Mesodermal cell (in vitro differentiated cells): Measurements from ENCODE around the gene FBRSL1.
"Not testable (repeated sequence)": the region's sequence is repeated elsewhere in the genome, so short reads cannot be mapped to it uniquely, and the experiment has no call there.

ENCODE experiments used
- H3K27ac ChIP-seq: 2 replicates; pipeline ENCODE4 v1.7.0; 2013; ENCODE audit warnings: mild to moderate bottlenecking, low read depth, low read length, moderate library complexity; ENCODE audit not compliant: severe bottlenecking
- H3K36me3 ChIP-seq: 2 replicates; pipeline ENCODE4 v1.7.1; 2013; ENCODE audit warnings: mild to moderate bottlenecking, low read length, moderate library complexity; ENCODE audit not compliant: control insufficient read depth, insufficient read depth
- H3K4me1 ChIP-seq: one replicate; pipeline ENCODE4 v1.7.1; 2013; ENCODE audit warnings: mild to moderate bottlenecking, low read length; ENCODE audit not compliant: insufficient read depth, control insufficient read depth, poor library complexity, severe bottlenecking
- H3K4me3 ChIP-seq: 2 replicates; pipeline ENCODE4 v1.7.0; 2013; ENCODE audit warnings: low read length, control low read depth, mild to moderate bottlenecking; ENCODE audit not compliant: insufficient read depth, poor library complexity, severe bottlenecking; ENCODE audit errors: extremely low read depth
- H3K9me3 ChIP-seq: 2 replicates; pipeline ENCODE4 v1.7.1; 2013; ENCODE audit warnings: mild to moderate bottlenecking, low read length, moderate library complexity; ENCODE audit not compliant: control insufficient read depth
- WGBS, 2 experiments: methylation state at CpG; one replicate each; pipeline ENCODE4 v1.1.5; 2013; ENCODE audit warnings: missing lambda C conversion rate in 2 of 2; ENCODE audit not compliant: insufficient coverage in 2 of 2; 5-methylcytosine and 5-hydroxymethylcytosine counted together

Gene FBRSL1

GRCh38 chr12:132474237-132474741 lies 15.7 kb upstream of the FBRSL1 start:
- H3K4me1 ChIP-seq: no peaks in the 10 kb centered on the region
- peaks cover 4% of the 10 kb centered on the region for H3K9me3 ChIP-seq
- H3K27ac ChIP-seq: no peak overlapping the region
- 94% methylated on average over 16 to 17 of the region's 35 CpGs for WGBS, 2 experiments
- H3K36me3 ChIP-seq: no peaks in the 10 kb centered on the region
- no peak overlapping the region for H3K4me3 ChIP-seq

GRCh38 chr12:132474799-132475303 lies 15.1 kb upstream of the FBRSL1 start:
- not testable (repeated sequence) for H3K4me1 ChIP-seq, H3K4me3 ChIP-seq, H3K36me3 ChIP-seq, H3K9me3 ChIP-seq, H3K27ac ChIP-seq
- WGBS, 2 experiments: no CpG with 5 or more reads among the region's 56 CpGs

- Histone ChIP-seq H3K4me1 (no peaks in the 10 kb centered on the region), H3K27ac (no peak overlapping the region), H3K36me3 (no peaks in the 10 kb centered on the region), H3K9me3 (peaks cover 4% of the 10 kb centered on the region), H3K4me3 (no peak overlapping the region)
- WGBS, 2 experiments: 94 to 95% methylated on average over 22 to 30 of the region's 47 CpGs
Measured at GRCh38 chr12:132475304-132476037, 14.5 kb upstream of the FBRSL1 start.

GRCh38 chr12:132476038-132476414 lies 13.9 kb upstream of the FBRSL1 start:
- H3K9me3 ChIP-seq: peaks cover 4% of the 10 kb centered on the region
- WGBS, 2 experiments: 90% methylated on average over 25 to 26 of the region's 26 CpGs
- no peak overlapping the region for H3K4me3 ChIP-seq
- no peak overlapping the region for H3K27ac ChIP-seq
- H3K36me3 ChIP-seq: no peaks in the 10 kb centered on the region
- H3K4me1 ChIP-seq: no peaks in the 10 kb centered on the region

GRCh38 chr12:132476421-132476820 lies 13.5 kb upstream of the FBRSL1 start:
- 92 to 94% methylated on average over 13 to 18 of the region's 18 CpGs for WGBS, 2 experiments
- Histone ChIP-seq H3K4me1 (no peaks in the 10 kb centered on the region), H3K4me3 (no peak overlapping the region), H3K9me3 (peaks cover 4% of the 10 kb centered on the region), H3K36me3 (no peaks in the 10 kb centered on the region), H3K27ac (no peak overlapping the region)

GRCh38 chr12:132477017-132477702 lies 12.8 kb upstream of the FBRSL1 start:
- H3K27ac ChIP-seq: no peak overlapping the region
- 84 to 88% methylated on average over 8 to 13 of the region's 14 CpGs for WGBS, 2 experiments
- no peaks in the 10 kb centered on the region for H3K4me1 ChIP-seq
- H3K36me3 ChIP-seq: no peaks in the 10 kb centered on the region
- H3K9me3 ChIP-seq: peaks cover 4% of the 10 kb centered on the region
- H3K4me3 ChIP-seq: no peak overlapping the region

- no peaks in the 10 kb centered on the region for H3K4me1 ChIP-seq
- 76 to 82% methylated on average over 12 to 15 of the region's 19 CpGs for WGBS, 2 experiments
Measured at GRCh38 chr12:132477703-132478432, 12.1 kb upstream of the FBRSL1 start.

GRCh38 chr12:132478433-132478803 lies 11.5 kb upstream of the FBRSL1 start:
- H3K4me3 ChIP-seq: no peak overlapping the region
- H3K9me3 ChIP-seq: peaks cover 4% of the 10 kb centered on the region
- no peaks in the 10 kb centered on the region for H3K4me1 ChIP-seq
- no peaks in the 10 kb centered on the region for H3K36me3 ChIP-seq
- WGBS, 2 experiments: 88 to 89% methylated on average over 14 to 15 of the region's 15 CpGs
- H3K27ac ChIP-seq: no peak overlapping the region

More at GRCh38 chr12:132477703-132478432, 12.1 kb upstream of the FBRSL1 start:
- Histone ChIP-seq H3K27ac (no peak overlapping the region), H3K4me3 (no peak overlapping the region), H3K9me3 (peaks cover 4% of the 10 kb centered on the region), H3K36me3 (no peaks in the 10 kb centered on the region)

GRCh38 chr12:132478845-132479244 lies 11.1 kb upstream of the FBRSL1 start:
- Histone ChIP-seq H3K36me3 (no peaks in the 10 kb centered on the region), H3K9me3 (peaks cover 4% of the 10 kb centered on the region), H3K4me1 (no peaks in the 10 kb centered on the region), H3K4me3 (no peak overlapping the region), H3K27ac (no peak overlapping the region)
- WGBS, 2 experiments: 79 to 88% methylated on average over 10 to 16 of the region's 16 CpGs

- no peak overlapping the region for H3K27ac ChIP-seq
- no peaks in the 10 kb centered on the region for H3K36me3 ChIP-seq
- no peaks in the 10 kb centered on the region for H3K4me1 ChIP-seq
- H3K4me3 ChIP-seq: no peak overlapping the region
- WGBS, 2 experiments: 93 to 94% methylated on average over 13 of the region's 13 CpGs
- H3K9me3 ChIP-seq: peaks cover 4% of the 10 kb centered on the region
Measured at GRCh38 chr12:132479291-132479690, 10.7 kb upstream of the FBRSL1 start.
